AG09319 (cell line): ENCODE results near the gene RBM3.

ENCODE experiments used
- DNase-seq: peaks from one replicate; pipeline ENCODE4 v3.0.0-alpha.2; 2010; ENCODE audit warnings: low read depth; ENCODE audit errors: extremely low read depth
- CTCF ChIP-seq: IDR thresholded peaks from 2 replicates; pipeline ENCODE4 v1.5.1; 2011; ENCODE audit warnings: low read depth, mild to moderate bottlenecking, inconsistent platforms, low read length, moderate library complexity

The RBM3 gene

GRCh38 chrX:48626401-48627298, 52.4 kb downstream of the RBM3 start:
- DNase-seq = no peak
- TF ChIP-seq CTCF = no peak
